GM19324 (cell line): Measurements from ENCODE around the gene CAMTA1.

Experiments used
- ATAC-seq: cut with Tn5 transposase; IDR thresholded peaks from one replicate; pipeline ENCODE4 v1.9.1; 2021; ENCODE audit warnings: mild to moderate bottlenecking, moderate library complexity; ENCODE audit not compliant: unreplicated experiment, low FRiP score

The CAMTA1 gene

DNA sequence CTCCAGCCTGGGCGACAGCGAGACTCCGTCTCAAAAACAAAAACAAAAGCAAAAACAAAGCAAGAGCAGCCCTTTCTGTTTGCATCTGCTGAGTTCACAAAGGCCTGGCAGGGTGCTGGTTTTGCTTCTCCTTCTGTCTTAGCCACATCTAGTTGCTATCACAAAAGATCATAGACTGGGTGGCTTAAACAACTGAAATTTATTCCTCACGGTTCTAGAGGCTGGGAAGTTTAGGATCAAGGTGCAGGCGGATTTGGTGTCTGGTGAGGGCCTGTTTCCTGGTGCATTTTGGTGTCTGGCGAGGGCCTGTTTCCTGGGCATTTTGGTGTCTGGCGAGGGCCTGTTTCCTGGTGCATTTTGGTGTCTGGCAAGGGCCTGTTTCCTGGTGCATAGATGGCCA lies 471.3 kb downstream of the CAMTA1 start:
- no peak for ATAC-seq

DNA sequence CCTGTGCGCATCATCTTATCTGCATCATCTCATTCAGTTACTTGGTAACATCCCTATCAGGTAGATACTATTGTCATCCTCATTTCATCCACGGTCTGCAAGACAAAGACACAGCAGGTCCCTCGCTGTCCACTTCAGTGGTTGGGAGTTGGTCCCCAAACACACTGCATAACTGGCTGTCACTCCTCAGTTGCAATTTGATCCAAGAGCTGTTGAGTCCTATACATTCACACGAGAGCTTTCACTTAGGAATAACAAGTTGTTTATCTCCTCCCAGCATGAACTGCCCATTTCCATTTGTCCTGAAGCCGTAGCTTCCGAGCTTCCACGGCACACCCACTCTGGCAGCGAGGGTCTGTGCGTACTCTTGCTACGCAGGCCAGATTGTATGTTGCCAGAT lies 472.0 kb downstream of the CAMTA1 start:
- ATAC-seq: no peak

DNA sequence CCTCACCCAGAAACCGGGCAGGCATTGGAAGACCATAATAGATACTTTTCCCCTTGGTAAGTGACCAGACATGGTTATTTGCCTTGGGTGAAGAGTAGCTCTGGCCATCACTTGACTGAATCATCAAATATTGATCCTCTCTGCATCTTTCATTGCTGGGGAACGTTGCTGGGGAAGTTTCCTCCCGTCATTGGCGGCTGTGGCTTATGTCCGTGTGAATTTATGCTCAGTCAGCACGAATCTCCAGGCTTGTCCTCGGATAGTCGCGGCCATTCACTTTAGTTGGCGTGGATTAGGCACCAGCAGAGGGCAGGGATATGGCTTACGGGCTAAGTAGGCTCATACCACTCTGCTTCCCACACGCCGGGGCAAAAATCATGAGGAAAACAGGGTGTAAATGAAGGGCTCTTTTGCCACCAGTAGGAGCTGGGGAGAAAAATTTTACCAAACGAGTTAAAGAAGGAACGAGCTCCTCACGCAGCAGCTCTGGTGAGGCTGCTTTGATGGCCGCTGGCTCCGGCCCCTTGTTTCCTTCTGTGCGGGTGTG lies 473.4 kb downstream of the CAMTA1 start:
- ATAC-seq: no peak

DNA sequence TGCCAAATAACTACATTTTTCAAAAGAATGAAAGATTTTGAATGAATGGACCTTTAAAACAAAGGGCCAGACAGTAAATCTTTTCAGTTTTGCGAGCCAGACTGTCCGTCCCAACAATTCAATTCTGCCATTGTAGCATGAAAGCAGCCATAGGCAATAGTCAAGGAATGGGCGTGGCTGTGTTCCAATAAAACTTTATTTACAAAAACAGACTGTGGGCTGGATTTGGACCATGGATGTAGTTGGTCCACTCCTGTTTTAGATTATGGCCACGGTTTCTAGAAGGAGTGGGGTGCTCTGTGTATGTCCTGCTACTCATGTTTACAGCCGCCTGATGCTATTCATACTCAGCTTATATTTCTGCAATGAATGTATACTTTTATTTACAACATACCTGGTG lies 474.7 kb downstream of the CAMTA1 start:
- no peak for ATAC-seq

DNA sequence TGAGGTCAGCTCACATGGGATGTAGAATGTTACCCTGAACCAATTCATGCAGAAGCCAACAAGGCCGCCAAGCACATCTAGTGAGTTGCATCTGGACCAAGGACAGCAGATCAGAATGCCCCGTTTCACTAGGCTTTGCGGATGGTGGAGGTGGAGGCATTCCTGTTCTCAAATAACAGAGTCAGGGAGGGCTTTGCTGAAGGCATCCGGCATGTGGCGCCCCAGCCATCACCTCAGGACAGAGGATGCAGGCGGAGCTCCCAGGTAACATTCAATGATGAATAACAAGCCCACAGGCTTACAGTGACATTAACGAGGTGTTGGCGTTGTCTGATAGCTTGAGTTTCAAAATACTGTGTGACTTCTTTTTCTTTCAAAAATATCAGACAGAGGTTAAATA lies 476.2 kb downstream of the CAMTA1 start:
- no peak for ATAC-seq

DNA sequence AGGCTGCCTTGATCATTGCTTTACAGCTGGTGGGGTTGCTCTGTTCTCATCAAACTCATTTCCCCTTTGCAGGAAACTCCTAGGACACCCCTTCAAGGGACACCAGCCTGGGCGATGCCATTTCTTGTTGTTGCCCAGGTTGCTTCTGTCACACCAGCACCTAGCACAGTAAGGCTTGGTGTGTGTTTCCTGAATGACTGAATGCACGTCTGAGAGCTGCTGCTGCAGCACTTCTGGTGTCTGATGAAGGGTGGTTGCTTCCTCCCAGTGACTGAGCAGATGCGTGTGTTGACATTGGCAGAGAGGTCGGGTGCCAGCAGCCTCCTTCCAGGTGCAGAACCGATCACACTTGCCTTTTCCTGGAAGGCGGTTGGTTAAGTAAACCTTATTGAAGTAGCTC lies 477.4 kb downstream of the CAMTA1 start:
- ATAC-seq: no peak

DNA sequence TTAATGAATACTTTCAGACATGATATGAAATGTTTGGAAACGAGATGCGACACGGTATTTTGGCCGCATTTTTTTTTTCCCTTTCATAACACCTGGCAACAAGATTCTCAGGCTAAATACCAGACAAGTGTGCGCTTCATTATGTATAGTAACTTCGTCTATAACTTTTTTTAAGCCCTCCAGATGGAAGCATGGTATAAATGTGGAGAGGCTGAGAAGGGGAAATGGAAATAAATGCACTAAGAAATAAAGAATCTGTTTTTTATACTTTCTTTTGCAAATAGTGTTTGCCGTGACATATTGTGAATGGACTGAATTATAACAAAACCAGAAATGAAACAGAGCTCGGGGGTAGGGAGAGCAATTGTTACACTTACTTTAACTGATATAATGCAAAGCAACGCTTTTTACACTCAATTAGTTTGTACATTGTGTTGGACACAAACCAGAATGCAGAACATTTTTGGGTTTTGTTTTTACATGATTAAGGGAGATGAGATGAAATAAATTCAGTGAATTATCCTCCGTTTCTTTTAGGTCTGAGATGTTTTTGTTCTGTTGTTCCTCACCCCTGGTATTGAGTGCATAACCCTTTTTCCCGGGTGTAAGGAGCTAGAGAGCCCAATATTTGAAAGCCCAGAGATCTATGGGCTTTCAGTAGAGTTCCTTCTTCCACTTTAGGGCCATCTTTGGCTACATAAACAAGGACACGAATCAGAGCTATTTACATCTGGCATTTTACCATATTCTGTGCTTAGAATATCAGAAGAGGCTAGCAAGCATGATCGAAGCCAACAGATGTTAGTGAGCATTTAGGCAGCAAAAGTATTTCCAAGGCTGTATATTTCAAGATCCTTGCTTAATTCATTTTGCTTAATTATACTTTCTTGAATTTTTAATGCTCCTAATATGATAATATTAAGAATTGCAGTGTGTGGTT lies 478.0 kb downstream of the CAMTA1 start:
- no peak for ATAC-seq

DNA sequence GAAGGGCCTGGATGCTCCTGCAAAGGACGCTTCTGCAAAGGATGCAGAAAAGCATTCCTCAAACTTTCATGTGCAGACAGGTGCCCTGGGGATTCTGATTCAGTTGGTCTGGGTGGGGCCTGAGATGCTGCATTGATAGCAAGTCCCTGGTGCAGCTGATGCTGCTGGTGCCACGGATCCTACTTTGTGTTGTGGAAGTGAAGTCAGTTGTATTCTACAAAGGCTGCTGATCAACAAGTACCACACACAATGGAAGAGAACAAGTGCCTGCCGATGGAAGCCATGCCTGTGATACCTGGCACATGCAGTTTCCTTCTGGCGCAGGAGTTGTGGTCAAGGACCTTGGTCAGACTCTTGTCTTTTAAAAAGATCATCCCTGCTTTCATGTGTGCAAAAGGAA lies 478.8 kb downstream of the CAMTA1 start:
- ATAC-seq: no peak

DNA sequence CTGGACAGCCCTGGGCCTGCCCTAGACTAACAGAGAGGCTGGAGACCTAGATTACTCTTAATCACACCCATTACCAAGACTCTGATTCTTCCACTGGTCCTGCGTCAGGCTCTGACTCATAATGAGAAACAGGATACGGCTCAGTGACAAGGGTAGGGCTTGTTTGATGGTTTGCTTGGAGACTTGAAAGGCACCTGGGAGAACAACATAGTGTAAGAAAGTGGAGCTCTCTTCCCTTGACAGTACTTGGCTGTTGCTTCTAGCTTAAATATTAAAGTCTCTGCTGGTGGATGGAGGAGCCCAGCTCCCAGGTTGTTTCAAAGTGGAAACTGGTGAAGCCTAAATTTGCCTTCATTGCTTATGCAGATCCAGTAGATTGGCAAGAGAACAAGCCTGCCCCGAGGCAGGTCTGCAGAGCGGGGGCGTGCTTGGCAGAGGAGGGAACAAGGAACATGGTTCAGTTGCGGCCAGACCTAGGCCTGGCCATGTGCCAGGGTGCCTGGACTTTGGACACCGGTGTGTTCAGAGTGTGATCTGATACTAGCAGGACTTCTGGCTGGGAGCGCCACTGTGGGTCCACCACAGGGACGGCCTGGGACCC lies 480.6 kb downstream of the CAMTA1 start:
- no peak for ATAC-seq

DNA sequence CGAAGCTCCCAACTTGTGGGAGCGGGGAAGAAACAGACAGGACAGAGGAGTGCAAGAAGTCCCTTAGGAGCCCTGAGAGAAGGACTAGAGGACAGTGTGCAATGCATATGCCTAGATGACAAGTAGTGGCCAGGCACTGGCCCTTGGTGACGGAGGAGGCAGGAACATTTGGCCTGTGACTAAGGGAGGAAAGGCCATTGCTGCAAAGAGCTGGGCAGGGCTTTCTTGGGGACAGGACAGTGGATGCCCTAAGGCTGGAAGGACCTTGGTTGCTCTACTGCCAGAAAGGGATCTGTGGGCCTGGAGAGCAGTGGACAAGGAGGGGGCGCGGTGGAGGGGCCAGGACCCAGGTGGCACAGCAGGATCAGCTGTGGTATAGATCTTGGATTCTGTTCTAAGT lies 481.3 kb downstream of the CAMTA1 start:
- no peak for ATAC-seq

DNA sequence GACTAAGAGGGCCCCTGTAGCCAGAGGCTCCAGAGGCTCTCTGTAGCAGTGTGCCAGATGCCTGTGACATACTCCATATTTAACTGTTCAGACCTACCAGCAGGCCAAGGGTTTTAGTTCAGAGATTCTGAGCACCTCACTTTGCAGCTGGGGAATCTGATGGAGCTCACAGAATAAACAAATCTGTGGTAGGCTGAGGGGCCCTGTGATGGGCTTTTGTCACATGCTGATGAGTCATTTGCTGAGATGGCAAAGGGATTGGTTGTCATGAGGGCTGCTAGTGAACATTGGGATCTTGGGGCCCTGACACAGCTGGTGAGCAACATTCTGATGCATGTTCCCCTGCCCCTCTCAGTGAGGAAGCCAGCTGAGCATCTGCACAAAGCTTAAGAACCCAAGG lies 482.2 kb downstream of the CAMTA1 start:
- ATAC-seq: no peak

DNA sequence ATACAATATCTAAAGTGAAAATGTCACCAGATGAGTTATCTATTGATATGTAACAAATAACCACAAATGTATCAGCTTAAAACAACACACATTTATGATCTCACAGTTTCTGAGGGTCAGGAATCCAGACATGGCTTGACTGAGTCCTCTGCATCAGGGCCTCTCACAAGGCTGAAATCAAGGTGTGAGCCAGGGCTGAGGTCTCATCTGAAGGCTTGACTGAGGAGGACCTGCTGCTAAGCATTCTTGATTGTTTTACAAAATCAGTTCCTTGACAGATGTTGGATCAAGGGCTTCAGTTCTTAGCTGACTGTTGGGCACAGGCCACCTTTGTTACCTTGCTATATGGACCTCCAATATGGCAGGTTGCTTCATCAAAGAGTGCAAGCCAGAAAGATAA lies 483.7 kb downstream of the CAMTA1 start:
- no peak for ATAC-seq

DNA sequence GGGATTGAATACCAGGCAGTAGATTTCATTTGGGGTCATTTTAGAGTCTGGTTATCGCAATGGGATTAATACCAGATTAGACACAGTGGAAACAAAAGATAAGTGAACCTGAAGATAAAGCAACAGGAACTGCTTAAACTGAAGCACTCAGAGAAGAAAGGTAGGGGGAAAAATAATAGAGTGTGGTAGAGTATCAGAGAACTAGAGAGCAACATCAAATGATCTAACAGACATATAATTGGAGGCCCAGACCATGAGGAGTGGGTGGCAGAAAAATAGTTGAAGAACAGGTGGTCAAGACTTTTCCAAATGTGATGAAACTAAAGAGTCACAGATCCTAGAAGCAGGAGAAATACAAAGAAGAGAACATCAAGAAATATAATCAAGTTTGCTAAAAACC lies 484.3 kb downstream of the CAMTA1 start:
- ATAC-seq: no peak

DNA sequence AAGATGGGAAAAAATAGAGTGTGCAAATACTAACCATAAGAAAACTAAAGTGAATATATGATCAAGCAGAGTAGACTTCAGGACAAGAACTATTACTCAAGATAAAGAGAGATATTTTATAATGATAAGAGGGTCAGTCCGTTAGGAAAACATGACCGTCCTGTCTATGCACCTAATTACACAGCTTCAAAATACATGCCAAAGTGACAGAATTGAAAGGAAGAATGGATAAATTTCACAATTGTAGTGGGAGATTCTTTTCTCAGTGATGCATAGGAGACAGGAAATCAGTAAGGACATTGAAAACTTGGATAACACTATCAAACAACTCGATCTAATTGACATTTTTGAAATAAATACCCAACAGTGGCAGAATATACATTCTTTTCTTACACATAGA lies 489.0 kb downstream of the CAMTA1 start:
- ATAC-seq: no peak

DNA sequence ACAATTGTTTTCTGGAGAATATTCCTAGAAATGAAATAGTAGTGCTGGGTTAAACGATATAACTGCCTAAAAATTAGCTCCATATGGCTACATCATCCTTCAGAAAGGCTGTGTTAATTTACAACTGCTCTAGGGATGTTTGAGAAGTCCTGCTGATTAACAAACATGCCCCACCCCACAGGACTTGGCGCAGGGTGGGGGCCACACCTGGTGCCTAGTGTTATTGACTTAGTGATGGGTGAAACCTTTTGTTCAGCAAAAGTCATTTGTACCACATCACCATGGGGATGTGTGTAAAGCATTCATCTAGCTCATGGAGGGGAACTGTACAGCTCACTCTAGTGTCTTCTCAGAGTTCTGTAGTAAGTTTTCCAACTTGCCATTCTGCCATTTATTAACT lies 492.8 kb downstream of the CAMTA1 start:
- no peak for ATAC-seq

DNA sequence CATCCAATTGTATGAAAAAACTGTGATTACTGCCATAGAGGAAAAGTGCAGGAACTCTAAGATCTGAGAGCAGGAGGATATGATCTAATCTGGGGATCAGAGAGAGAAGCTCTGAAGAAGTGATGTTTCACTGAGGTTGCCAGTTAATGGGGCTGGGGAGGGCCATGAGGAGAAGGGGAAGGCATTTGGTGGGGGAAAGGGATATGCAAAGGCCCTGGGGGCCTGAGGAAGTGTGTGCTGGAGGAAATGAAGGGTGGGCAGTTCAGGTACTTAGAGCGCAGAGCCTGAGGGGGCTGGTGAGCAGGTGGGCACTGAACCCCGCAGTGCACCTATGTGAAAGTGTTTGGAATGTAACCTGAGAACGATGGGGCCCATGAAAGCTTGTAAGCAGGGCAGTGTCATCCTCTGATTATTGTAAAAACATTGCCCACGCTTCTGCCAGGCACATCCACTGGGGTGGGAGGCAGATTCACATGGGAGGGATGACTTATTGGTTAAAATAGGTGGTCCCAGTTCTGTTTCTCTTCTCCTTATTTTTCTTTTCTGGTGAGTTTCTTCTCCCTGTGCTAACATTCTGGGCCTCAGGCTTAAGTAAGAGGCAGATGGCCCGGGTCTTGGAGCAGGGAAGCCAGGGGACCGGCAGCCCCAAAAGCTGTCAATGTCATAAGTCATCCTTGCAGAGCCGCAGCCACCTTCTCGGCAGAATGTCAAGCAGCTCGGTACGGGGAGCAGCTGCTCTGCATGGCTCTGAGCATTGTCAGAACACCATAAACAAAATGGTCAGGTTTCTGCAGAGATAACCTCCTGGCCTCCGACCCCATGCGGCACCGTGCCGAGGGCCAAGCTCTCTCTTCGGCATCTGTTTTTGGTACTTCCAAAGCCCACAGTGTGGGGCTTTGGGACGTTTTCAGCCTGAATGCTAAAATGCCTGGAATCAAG lies 493.8 kb downstream of the CAMTA1 start:
- ATAC-seq: no peak

DNA sequence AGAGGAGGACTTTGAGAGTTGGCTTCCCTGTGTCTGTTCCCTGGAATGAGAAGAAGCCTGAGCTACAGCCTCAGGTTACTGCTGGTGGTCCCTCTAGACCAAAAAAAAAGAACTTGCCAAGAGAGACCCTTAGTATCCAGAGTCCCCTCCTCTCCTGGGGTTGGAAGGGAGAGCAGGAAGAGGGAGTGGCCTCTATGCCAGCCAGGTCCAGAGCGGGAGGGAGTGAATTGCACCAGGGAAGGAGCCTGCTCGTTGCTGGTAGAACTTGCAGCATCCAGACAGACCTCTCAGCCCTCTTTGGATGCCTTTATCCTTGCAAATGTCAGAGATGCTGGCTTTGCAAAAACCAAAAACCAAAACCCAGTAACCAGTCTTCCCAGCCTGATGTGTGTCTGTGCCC lies 494.5 kb downstream of the CAMTA1 start:
- no peak for ATAC-seq

DNA sequence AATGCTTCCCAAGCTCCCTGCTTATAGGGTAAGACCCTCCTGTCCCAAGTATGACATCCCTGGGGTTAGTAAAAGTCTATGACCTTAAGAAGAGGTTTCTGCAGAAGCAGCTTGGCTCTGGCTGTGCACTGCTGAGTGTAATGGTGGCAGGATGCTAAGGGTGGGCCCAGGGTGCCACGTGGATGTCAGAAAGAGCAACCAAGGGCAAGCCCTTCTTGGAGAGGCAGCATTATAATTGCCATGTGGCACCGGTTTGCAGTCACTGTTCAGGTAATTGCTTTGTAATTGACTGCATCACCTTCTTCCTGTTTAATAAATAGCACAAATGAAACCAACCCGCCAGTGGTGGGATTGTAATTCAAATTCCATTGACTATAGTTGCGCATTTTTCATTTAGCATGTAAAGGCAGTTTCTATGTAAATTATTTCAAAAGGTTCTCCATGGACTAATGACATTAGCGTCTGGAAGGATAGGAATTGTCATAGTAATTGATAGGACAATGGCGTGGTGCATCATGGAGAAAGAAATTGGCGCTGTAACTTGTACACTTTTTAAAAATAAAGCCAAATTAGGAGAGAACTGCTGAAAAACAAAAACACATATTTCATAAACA lies 495.2 kb downstream of the CAMTA1 start:
- ATAC-seq: no peak

DNA sequence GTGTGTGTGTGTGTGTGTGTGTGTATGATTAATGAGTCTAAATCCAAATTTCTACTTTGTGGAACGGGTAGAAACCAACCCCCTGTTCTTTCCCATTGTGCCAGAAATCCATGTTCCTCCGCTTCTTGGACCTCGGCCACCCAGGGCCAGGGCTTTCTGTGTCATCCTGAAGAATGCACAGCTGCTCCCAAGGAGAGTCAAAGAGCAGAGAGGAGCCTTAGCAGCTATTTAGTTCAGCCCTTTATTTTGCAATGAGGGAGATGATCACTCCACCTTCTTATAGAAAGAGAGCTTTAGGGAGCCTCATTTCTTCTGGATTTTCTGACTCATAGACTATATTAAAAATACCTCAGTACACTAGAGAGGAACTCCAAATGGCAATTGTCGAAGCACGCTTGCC lies 496.6 kb downstream of the CAMTA1 start:
- no peak for ATAC-seq

DNA sequence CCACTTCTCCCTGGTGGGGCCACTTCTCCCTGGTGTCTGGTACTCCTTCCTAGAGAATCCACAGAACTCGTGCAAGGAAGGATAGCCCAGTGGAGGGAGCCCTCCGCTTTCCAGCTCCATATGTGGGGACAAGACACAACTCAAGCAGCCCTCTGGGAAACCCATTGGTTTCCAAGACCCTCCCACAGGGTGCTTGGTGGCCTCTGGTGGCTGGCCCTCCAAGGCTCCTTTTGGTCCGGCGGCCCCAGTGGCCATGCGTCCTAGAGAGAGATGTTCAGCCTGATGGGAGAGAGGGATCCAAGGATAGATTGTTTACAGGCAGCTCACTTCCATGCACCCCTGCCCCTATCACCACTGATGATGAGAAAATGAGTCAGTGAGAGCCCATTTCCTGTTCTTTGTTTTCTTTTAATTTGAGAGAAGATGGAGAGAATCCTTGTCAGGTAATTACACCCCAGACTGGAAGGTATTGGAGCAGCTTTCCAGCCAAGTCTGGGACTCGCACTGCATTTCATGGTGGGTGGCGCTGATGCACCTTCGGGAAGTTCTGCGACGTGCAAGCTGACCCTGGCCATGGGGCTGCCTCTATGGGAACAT lies 499.7 kb downstream of the CAMTA1 start:
- ATAC-seq: no peak
